ENCODE data around the gene CTU2.
A peak's percentile ranks its signal among the peaks of the same experiment; 100 is the strongest.

The CTU2 gene

GRCh38 chr16:88697831-88698615, 8.3 kb upstream of the CTU2 start:
- Mint-ChIP-seq H3K27ac (no peak overlapping the region), H3K27me3 (no peaks in the 10 kb centered on the region), H3K4me1 (peaks cover 40% of the 10 kb centered on the region), H3K4me3 (no peak overlapping the region), H3K9me3 (no peaks in the 10 kb centered on the region), H3K36me3 (ENCODE audit: low read depth) (peaks cover 4% of the 10 kb centered on the region)
- DNase-seq = no peak
- no peak for ATAC-seq

GRCh38 chr16:88698646-88699045, 7.7 kb upstream of the CTU2 start:
- no peak for DNase-seq
- Mint-ChIP-seq H3K27me3 (no peaks in the 10 kb centered on the region), H3K9me3 (no peaks in the 10 kb centered on the region), H3K4me1 (peaks cover 46% of the 10 kb centered on the region), H3K36me3 (ENCODE audit: low read depth) (peaks cover 4% of the 10 kb centered on the region), H3K27ac (no peak overlapping the region), H3K4me3 (no peak overlapping the region)
- no peak for ATAC-seq

- H3K9me3 Mint-ChIP-seq = no peaks in the 10 kb centered on the region
- H3K36me3 Mint-ChIP-seq (ENCODE audit: low read depth) = peaks cover 4% of the 10 kb centered on the region
- peaks cover 51% of the 10 kb centered on the region for H3K4me1 Mint-ChIP-seq
- DNase-seq = no peak
- no peak for ATAC-seq
- no peak overlapping the region for H3K27ac Mint-ChIP-seq
- H3K4me3 Mint-ChIP-seq = no peak overlapping the region
- H3K27me3 Mint-ChIP-seq = no peaks in the 10 kb centered on the region
These were observed 7.1 kb upstream of the CTU2 start for GRCh38 chr16:88699180-88699579.

- Mint-ChIP-seq H3K27me3 (no peaks in the 10 kb centered on the region), H3K4me3 (peak overlapping the region; percentile 88)
These were observed 6.0 kb upstream of the CTU2 start for GRCh38 chr16:88700322-88700635.

GRCh38 chr16:88700636-88701482, 5.4 kb upstream of the CTU2 start:
- peak overlapping the region; percentile 91 for H3K27ac Mint-ChIP-seq
- H3K4me3 Mint-ChIP-seq = peak overlapping the region; percentile 88
- H3K9me3 Mint-ChIP-seq = no peaks in the 10 kb centered on the region
- H3K36me3 Mint-ChIP-seq (ENCODE audit: low read depth) = peaks cover 4% of the 10 kb centered on the region
- peaks cover 64% of the 10 kb centered on the region for H3K4me1 Mint-ChIP-seq
- no peaks in the 10 kb centered on the region for H3K27me3 Mint-ChIP-seq
- ATAC-seq (peak; percentile 84), DNase-seq (peak; percentile 93)

More at GRCh38 chr16:88700322-88700635, 6.0 kb upstream of the CTU2 start:
- H3K36me3 Mint-ChIP-seq (ENCODE audit: low read depth) = peaks cover 4% of the 10 kb centered on the region
- no peak for ATAC-seq
- peaks cover 62% of the 10 kb centered on the region for H3K4me1 Mint-ChIP-seq
- peak overlapping the region; percentile 91 for H3K27ac Mint-ChIP-seq
- H3K9me3 Mint-ChIP-seq = no peaks in the 10 kb centered on the region
- DNase-seq = no peak

- peaks cover 65% of the 10 kb centered on the region for H3K4me1 Mint-ChIP-seq
- no peaks in the 10 kb centered on the region for H3K9me3 Mint-ChIP-seq
- peak overlapping the region; percentile 91 for H3K27ac Mint-ChIP-seq
- no peaks in the 10 kb centered on the region for H3K27me3 Mint-ChIP-seq
- H3K4me3 Mint-ChIP-seq = peak overlapping the region; percentile 88
- ATAC-seq (no peak), DNase-seq (peak; percentile 25)
- peaks cover 4% of the 10 kb centered on the region for H3K36me3 Mint-ChIP-seq (ENCODE audit: low read depth)
These were observed 4.5 kb upstream of the CTU2 start for GRCh38 chr16:88701581-88702370.

GRCh38 chr16:88702371-88703210, 3.7 kb upstream of the CTU2 start:
- peaks cover 4% of the 10 kb centered on the region for H3K36me3 Mint-ChIP-seq (ENCODE audit: low read depth)

GRCh38 chr16:88703486-88704309, 2.6 kb upstream of the CTU2 start:
- DNase-seq (peak; percentile 81), ATAC-seq (peak; percentile 30)
- peaks cover 4% of the 10 kb centered on the region for H3K36me3 Mint-ChIP-seq (ENCODE audit: low read depth)
- H3K9me3 Mint-ChIP-seq = no peaks in the 10 kb centered on the region
- H3K27me3 Mint-ChIP-seq = no peaks in the 10 kb centered on the region
- H3K27ac Mint-ChIP-seq = peak overlapping the region; percentile 91
- H3K4me1 Mint-ChIP-seq = peaks cover 66% of the 10 kb centered on the region
- peak overlapping the region; percentile 88 for H3K4me3 Mint-ChIP-seq

More at GRCh38 chr16:88702371-88703210, 3.7 kb upstream of the CTU2 start:
- peaks cover 71% of the 10 kb centered on the region for H3K4me1 Mint-ChIP-seq
- H3K27ac Mint-ChIP-seq = peak overlapping the region; percentile 91
- peak overlapping the region; percentile 88 for H3K4me3 Mint-ChIP-seq
- no peaks in the 10 kb centered on the region for H3K27me3 Mint-ChIP-seq
- H3K9me3 Mint-ChIP-seq = no peaks in the 10 kb centered on the region
- ATAC-seq (no peak), DNase-seq (peak; percentile 33)

- no peaks in the 10 kb centered on the region for H3K27me3 Mint-ChIP-seq
- DNase-seq (peak; percentile 31), ATAC-seq (no peak)
- H3K4me3 Mint-ChIP-seq = peak overlapping the region; percentile 88
- peaks cover 59% of the 10 kb centered on the region for H3K4me1 Mint-ChIP-seq
- no peaks in the 10 kb centered on the region for H3K9me3 Mint-ChIP-seq
- no peaks in the 10 kb centered on the region for H3K36me3 Mint-ChIP-seq (ENCODE audit: low read depth)
- H3K27ac Mint-ChIP-seq = peak overlapping the region; percentile 89
These were observed 1.1 kb upstream of the CTU2 start for GRCh38 chr16:88705076-88705684.

GRCh38 chr16:88705801-88706228, 488 bp upstream of the CTU2 start:
- H3K27me3 Mint-ChIP-seq = no peaks in the 10 kb centered on the region

GRCh38 chr16:88706965-88707826, 893 bp downstream of the CTU2 start:
- H3K36me3 Mint-ChIP-seq (ENCODE audit: low read depth) = no peaks in the 10 kb centered on the region
- peak overlapping the region; percentile 44 for H3K27ac Mint-ChIP-seq
- DNase-seq = no peak
- H3K27me3 Mint-ChIP-seq = no peaks in the 10 kb centered on the region
- H3K4me1 Mint-ChIP-seq = peaks cover 47% of the 10 kb centered on the region
- no peak for ATAC-seq
- no peaks in the 10 kb centered on the region for H3K9me3 Mint-ChIP-seq
- peak overlapping the region; percentile 77 for H3K4me3 Mint-ChIP-seq

More at GRCh38 chr16:88705801-88706228, 488 bp upstream of the CTU2 start:
- DNase-seq = peak; percentile 35
- Mint-ChIP-seq H3K4me1 (peaks cover 55% of the 10 kb centered on the region), H3K9me3 (no peaks in the 10 kb centered on the region), H3K4me3 (peak overlapping the region; percentile 88), H3K27ac (peak overlapping the region; percentile 89), H3K36me3 (ENCODE audit: low read depth) (no peaks in the 10 kb centered on the region)
- ATAC-seq = no peak

- Mint-ChIP-seq H3K9me3 (no peaks in the 10 kb centered on the region), H3K27me3 (no peaks in the 10 kb centered on the region), H3K4me3 (no peak overlapping the region), H3K36me3 (ENCODE audit: low read depth) (peaks cover 2% of the 10 kb centered on the region), H3K27ac (no peak overlapping the region), H3K4me1 (peaks cover 15% of the 10 kb centered on the region)
- DNase-seq (no peak), ATAC-seq (no peak)
These were observed 4.3 kb downstream of the CTU2 start for GRCh38 chr16:88710556-88710955.
